B cell (primary cell): ENCODE data around the gene MAPK8.

Experiments used
- EZH2 ChIP-seq: IDR thresholded peaks from 2 replicates; pipeline ENCODE4 v1.6.1; 2012; ENCODE audit warnings: borderline replicate concordance, low read depth, mild to moderate bottlenecking, moderate library complexity, low read length; ENCODE audit not compliant: insufficient read depth, poor library complexity, severe bottlenecking
- TF ChIP-seq, protein P1 (sequence below): fragments of 200-600 bp; IDR thresholded peaks from one replicate; pipeline ENCODE4 v1.8.0; 2022; ENCODE audit warnings: antibody characterized with exemption, mild to moderate bottlenecking

DNA sequence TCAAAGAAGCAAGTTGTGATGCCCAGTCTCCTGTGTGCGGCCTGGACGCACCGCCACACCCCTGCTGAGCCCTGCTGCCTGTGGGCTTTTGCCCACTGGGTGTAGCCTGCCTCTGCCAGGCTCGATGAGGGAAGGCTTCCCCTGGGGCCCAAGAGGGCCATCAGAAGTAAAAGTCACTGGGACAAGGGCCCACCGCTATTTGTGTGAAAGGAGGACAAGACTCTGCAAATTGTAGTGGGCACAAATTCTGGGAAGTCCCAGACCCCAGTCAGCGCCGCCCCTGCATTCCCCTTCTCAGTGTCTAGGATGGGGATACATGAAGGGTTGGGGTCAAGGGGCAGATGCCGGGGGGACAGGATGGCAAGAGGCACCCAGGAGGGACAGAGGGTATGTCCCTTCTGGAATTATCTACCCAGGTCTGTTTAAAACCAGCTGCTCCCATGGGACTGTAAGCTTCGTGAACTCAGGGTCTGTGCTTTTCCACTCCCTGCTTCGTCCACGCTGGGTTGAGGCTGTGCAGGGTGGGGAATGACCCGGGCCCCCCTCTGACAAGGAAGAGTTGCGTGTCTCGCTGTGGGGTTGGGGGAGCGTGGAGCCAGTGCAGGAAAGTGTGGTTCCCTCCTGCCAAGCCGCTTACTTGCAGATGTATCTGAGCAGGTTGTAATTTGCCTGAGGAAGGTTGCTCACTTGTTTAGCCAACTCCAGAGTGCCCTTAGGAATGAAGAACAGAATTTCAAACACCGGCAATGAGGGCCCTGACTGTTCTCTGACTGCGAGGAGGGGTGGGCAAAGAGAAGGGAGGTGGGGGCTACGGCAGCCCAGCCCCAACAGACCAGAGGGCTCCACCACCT, 147.2 kb downstream of the MAPK8 start:
- TF ChIP-seq, protein P1, sequence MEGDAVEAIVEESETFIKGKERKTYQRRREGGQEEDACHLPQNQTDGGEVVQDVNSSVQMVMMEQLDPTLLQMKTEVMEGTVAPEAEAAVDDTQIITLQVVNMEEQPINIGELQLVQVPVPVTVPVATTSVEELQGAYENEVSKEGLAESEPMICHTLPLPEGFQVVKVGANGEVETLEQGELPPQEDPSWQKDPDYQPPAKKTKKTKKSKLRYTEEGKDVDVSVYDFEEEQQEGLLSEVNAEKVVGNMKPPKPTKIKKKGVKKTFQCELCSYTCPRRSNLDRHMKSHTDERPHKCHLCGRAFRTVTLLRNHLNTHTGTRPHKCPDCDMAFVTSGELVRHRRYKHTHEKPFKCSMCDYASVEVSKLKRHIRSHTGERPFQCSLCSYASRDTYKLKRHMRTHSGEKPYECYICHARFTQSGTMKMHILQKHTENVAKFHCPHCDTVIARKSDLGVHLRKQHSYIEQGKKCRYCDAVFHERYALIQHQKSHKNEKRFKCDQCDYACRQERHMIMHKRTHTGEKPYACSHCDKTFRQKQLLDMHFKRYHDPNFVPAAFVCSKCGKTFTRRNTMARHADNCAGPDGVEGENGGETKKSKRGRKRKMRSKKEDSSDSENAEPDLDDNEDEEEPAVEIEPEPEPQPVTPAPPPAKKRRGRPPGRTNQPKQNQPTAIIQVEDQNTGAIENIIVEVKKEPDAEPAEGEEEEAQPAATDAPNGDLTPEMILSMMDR, result no peak
- TF ChIP-seq EZH2, result no peak
